Liver (tissue), 3 donors: Measurements from ENCODE around the gene SCGB3A1.

Experiments used
- FOXA1 ChIP-seq: IDR thresholded peaks from 2 replicates; pipeline ENCODE4 v1.6.1; 2016; ENCODE audit warnings: antibody characterized with exemption
- HNF4G ChIP-seq: IDR thresholded peaks from 2 replicates; pipeline ENCODE4 v1.6.1; 2016; ENCODE audit warnings: antibody characterized with exemption
- JUND ChIP-seq, 2 donors: IDR thresholded peaks; 2 replicates each; pipeline ENCODE4 v1.6.1; 2016; ENCODE audit warnings: antibody characterized with exemption in 2 of 2
- NR2F2 ChIP-seq: IDR thresholded peaks from 2 replicates; pipeline ENCODE4 v1.6.1; 2016; ENCODE audit warnings: antibody characterized with exemption
- SP1 ChIP-seq: IDR thresholded peaks from 2 replicates; pipeline ENCODE4 v1.6.1; 2018; ENCODE audit warnings: antibody characterized with exemption, mild to moderate bottlenecking
- TAF1 ChIP-seq: conservative IDR thresholded peaks from 2 replicates; pipeline ENCODE4 v1.6.1; 2016; ENCODE audit warnings: antibody characterized with exemption, mild to moderate bottlenecking
- TF ChIP-seq, protein P1 (sequence below): IDR thresholded peaks from 2 replicates; pipeline ENCODE4 v1.6.1; 2016; ENCODE audit warnings: antibody characterized with exemption
- TF ChIP-seq, protein P2 (sequence below): fragments of 150-350 bp; IDR thresholded peaks from 2 replicates; pipeline ENCODE4 v1.5.1; 2017; ENCODE audit warnings: improper control_type of control experiment, low read depth, low read length; ENCODE audit not compliant: missing input control
- donor health status: healthy.
- donor health status: healthy.

DNA sequence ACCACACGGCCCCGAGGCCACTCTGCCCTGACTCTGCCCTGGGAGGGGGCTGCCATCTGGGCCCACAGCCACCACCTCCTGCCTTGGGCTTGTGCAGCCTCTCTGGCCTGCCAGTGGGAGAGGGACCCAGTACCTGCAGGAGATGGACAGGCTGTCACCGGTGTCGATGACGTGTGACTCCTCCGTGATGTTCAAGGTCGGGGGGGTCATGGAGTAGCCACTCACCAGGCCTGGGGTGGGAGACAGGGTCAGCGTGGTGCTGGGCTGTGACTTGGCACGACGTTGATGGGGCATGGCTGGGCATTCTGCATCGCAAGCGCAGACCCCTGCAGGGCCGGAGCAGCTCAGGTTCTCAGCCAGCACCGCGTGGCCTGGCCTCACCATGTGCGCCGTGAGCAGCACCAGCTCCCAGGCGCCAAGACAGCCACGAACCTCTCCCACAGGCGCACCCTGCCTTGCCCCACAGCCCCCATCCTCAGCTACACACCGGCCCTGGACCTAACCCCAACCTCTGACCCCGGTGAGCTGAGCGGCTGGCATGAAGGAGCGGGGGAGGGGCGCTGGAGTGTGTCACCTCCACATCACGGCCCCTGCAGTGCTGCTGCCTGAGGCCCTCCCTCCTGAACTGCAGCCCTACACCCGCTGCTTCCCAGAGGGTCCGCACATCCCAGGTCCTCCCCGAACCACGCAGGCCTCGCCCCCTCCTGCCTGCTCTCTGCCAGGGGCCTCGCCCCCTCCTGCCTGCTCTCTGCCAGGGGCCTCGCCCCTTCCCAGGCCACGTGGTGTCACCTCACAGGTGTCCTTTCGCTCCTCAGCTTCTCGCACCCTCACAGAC, 40.5 kb upstream of the SCGB3A1 start:
- TF ChIP-seq JUND (IDR thresholded peaks at IDR 0.05), result no peak
- TF ChIP-seq, protein P1, sequence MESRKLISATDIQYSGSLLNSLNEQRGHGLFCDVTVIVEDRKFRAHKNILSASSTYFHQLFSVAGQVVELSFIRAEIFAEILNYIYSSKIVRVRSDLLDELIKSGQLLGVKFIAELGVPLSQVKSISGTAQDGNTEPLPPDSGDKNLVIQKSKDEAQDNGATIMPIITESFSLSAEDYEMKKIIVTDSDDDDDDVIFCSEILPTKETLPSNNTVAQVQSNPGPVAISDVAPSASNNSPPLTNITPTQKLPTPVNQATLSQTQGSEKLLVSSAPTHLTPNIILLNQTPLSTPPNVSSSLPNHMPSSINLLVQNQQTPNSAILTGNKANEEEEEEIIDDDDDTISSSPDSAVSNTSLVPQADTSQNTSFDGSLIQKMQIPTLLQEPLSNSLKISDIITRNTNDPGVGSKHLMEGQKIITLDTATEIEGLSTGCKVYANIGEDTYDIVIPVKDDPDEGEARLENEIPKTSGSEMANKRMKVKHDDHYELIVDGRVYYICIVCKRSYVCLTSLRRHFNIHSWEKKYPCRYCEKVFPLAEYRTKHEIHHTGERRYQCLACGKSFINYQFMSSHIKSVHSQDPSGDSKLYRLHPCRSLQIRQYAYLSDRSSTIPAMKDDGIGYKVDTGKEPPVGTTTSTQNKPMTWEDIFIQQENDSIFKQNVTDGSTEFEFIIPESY, result no peak
- no peak for TF ChIP-seq NR2F2
- no peak for TF ChIP-seq FOXA1
- TF ChIP-seq, protein P2, sequence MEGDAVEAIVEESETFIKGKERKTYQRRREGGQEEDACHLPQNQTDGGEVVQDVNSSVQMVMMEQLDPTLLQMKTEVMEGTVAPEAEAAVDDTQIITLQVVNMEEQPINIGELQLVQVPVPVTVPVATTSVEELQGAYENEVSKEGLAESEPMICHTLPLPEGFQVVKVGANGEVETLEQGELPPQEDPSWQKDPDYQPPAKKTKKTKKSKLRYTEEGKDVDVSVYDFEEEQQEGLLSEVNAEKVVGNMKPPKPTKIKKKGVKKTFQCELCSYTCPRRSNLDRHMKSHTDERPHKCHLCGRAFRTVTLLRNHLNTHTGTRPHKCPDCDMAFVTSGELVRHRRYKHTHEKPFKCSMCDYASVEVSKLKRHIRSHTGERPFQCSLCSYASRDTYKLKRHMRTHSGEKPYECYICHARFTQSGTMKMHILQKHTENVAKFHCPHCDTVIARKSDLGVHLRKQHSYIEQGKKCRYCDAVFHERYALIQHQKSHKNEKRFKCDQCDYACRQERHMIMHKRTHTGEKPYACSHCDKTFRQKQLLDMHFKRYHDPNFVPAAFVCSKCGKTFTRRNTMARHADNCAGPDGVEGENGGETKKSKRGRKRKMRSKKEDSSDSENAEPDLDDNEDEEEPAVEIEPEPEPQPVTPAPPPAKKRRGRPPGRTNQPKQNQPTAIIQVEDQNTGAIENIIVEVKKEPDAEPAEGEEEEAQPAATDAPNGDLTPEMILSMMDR, result no peak
- TF ChIP-seq TAF1, result no peak
- no peak for TF ChIP-seq SP1
- TF ChIP-seq HNF4G, result no peak
